Measurements from ENCODE around the gene GUCA1A.

- TF ChIP-seq CTCF (conservative IDR thresholded peaks at IDR 0.05; ENCODE audit: low read length), result no peak
- TF ChIP-seq EZH2phosphoT487 (IDR thresholded peaks at IDR 0.05; ENCODE audit: borderline replicate concordance, low read depth, low read length), result no peak
Measured at GRCh38 chr6:42124223-42124836, 48.8 kb upstream of the GUCA1A start.
